H9 (cell line): ENCODE measurements around the gene RERE. TPM values are rescaled to one million over a fixed set of nuclear protein-coding genes. Genes with fewer than 3 reads are reported as not detected.
A peak's percentile ranks its signal among the peaks of the same experiment; 100 is the strongest.

ENCODE experiments used
- DNase-seq: peaks from one replicate; pipeline ENCODE4 v3.0.0-alpha.2; 2017
- H2AFZ ChIP-seq: one replicate; pipeline ENCODE4 v1.6.1; 2013; ENCODE audit warnings: mild to moderate bottlenecking, low read length, control low read depth, moderate library complexity
- H2AK5ac ChIP-seq: 2 replicates; pipeline ENCODE4 v1.6.1; 2013; ENCODE audit warnings: low read length, control low read depth, mixed read lengths; ENCODE audit not compliant: insufficient read length
- H2BK120ac ChIP-seq: one replicate; pipeline ENCODE4 v1.6.1; 2013; ENCODE audit warnings: low read depth, mild to moderate bottlenecking, low read length, control low read depth, inconsistent platforms; ENCODE audit not compliant: poor library complexity, severe bottlenecking
- H2BK12ac ChIP-seq: 2 replicates; pipeline ENCODE4 v1.6.1; 2013; ENCODE audit warnings: low read length, control low read depth, mixed read lengths, low read depth; ENCODE audit not compliant: insufficient read length
- H2BK15ac ChIP-seq: 2 replicates; pipeline ENCODE4 v1.6.1; 2013; ENCODE audit warnings: low read depth, low read length, control low read depth
- H2BK20ac ChIP-seq: one replicate; pipeline ENCODE4 v1.6.1; 2013; ENCODE audit warnings: low read depth, mild to moderate bottlenecking, low read length, control low read depth, inconsistent platforms; ENCODE audit not compliant: poor library complexity, severe bottlenecking
- H2BK5ac ChIP-seq: 2 replicates; pipeline ENCODE4 v1.6.1; 2013; ENCODE audit warnings: low read length, control low read depth, mixed read lengths; ENCODE audit not compliant: insufficient read length
- H3K14ac ChIP-seq: 2 replicates; pipeline ENCODE4 v1.6.1; 2013; ENCODE audit warnings: low read length, control low read depth; ENCODE audit not compliant: insufficient read depth
- H3K18ac ChIP-seq: 2 replicates; pipeline ENCODE4 v1.6.1; 2013; ENCODE audit warnings: low read depth, mild to moderate bottlenecking, mixed read lengths, low read length, control low read depth; ENCODE audit not compliant: insufficient read length
- H3K23ac ChIP-seq: 2 replicates; pipeline ENCODE4 v1.6.1; 2013; ENCODE audit warnings: low read length, control low read depth, mixed read lengths, low read depth; ENCODE audit not compliant: insufficient read length
- H3K23me2 ChIP-seq: 2 replicates; pipeline ENCODE4 v1.6.1; 2013; ENCODE audit warnings: low read depth, mild to moderate bottlenecking, mixed read lengths, low read length, control low read depth; ENCODE audit not compliant: insufficient read length, poor library complexity, severe bottlenecking
- H3K27ac ChIP-seq: 2 replicates; pipeline ENCODE4 v1.5.1; 2013; ENCODE audit warnings: low read length, control low read depth, mixed read lengths, low read depth; ENCODE audit not compliant: insufficient read length
- H3K27me3 ChIP-seq: 2 replicates; pipeline ENCODE4 v1.6.1; 2013; ENCODE audit warnings: low read length, control low read depth, inconsistent platforms; ENCODE audit not compliant: insufficient read depth
- H3K4ac ChIP-seq: 2 replicates; pipeline ENCODE4 v1.6.1; 2013; ENCODE audit warnings: low read depth, mild to moderate bottlenecking, control low read depth, inconsistent platforms, low read length, moderate library complexity
- H3K4me1 ChIP-seq: 2 replicates; pipeline ENCODE4 v1.6.1; 2013; ENCODE audit warnings: low read length, control low read depth, inconsistent platforms; ENCODE audit not compliant: insufficient read depth
- H3K4me2 ChIP-seq: 2 replicates; pipeline ENCODE4 v1.6.1; 2013; ENCODE audit warnings: low read length, control low read depth, mixed read lengths; ENCODE audit not compliant: insufficient read length, insufficient read depth
- H3K56ac ChIP-seq: 2 replicates; pipeline ENCODE4 v1.6.1; 2013; ENCODE audit warnings: low read depth, mild to moderate bottlenecking, mixed read lengths, low read length, control low read depth; ENCODE audit not compliant: insufficient read length
- H3K79me1 ChIP-seq: 2 replicates; pipeline ENCODE4 v1.6.1; 2013; ENCODE audit warnings: low read depth, mild to moderate bottlenecking, moderate library complexity, low read length, control low read depth, inconsistent platforms; ENCODE audit not compliant: insufficient read depth, poor library complexity, severe bottlenecking
- H3K79me2 ChIP-seq: 2 replicates; pipeline ENCODE4 v1.6.1; 2013; ENCODE audit warnings: low read length, control low read depth, inconsistent platforms; ENCODE audit not compliant: insufficient read depth
- H3K9ac ChIP-seq: 2 replicates; pipeline ENCODE4 v1.6.1; 2013; ENCODE audit warnings: low read length, control low read depth, mixed read lengths; ENCODE audit not compliant: insufficient read length; ENCODE audit errors: extremely low read depth
- H3K9me3 ChIP-seq: one replicate; pipeline ENCODE4 v1.6.1; 2013; ENCODE audit warnings: low read depth, low read length, inconsistent platforms; ENCODE audit not compliant: control insufficient read depth
- H3T11ph ChIP-seq: one replicate; pipeline ENCODE4 v1.6.1; 2013; ENCODE audit warnings: mild to moderate bottlenecking, low read length, control low read depth, inconsistent platforms
- H4K20me1 ChIP-seq: one replicate; pipeline ENCODE4 v1.6.1; 2013; ENCODE audit not compliant: control insufficient read depth, insufficient read length, insufficient read depth
- H4K5ac ChIP-seq: 2 replicates; pipeline ENCODE4 v1.6.1; 2013; ENCODE audit warnings: low read depth, mild to moderate bottlenecking, mixed read lengths, low read length, control low read depth; ENCODE audit not compliant: insufficient read length
- H4K8ac ChIP-seq: replicated peaks from 2 replicates; pipeline ENCODE4 v1.6.1; 2013; ENCODE audit warnings: low read length, control low read depth, mixed read lengths, low read depth; ENCODE audit not compliant: insufficient read length
- H4K91ac ChIP-seq: 2 replicates; pipeline ENCODE4 v1.6.1; 2013; ENCODE audit warnings: low read depth, mild to moderate bottlenecking, moderate library complexity, mixed read lengths, low read length, control low read depth; ENCODE audit not compliant: insufficient read length
- H3K27ac Mint-ChIP-seq, 3 experiments: 2 replicates in 2 of 3; 3 replicates in 1 of 3; pipeline ENCODE4 v1.8.0; 2020 to 2021; ENCODE audit warnings: mixed read lengths in 3 of 3, mild to moderate bottlenecking in 1 of 3, moderate library complexity in 1 of 3
- H3K27me3 Mint-ChIP-seq: 2 replicates; pipeline ENCODE4 v1.8.0; 2021; ENCODE audit warnings: low read depth, mild to moderate bottlenecking, moderate library complexity, mixed read lengths
- H3K36me3 Mint-ChIP-seq, 3 experiments: 2 replicates in 2 of 3; 3 replicates in 1 of 3; pipeline ENCODE4 v1.8.0; 2020 to 2021; ENCODE audit warnings: low read depth in 3 of 3, mixed read lengths in 3 of 3; ENCODE audit not compliant: insufficient read depth in 1 of 3
- H3K4me1 Mint-ChIP-seq, 2 experiments: 2 replicates each; pipeline ENCODE4 v1.8.0; 2020; ENCODE audit warnings: mixed read lengths in 2 of 2
- H3K4me3 Mint-ChIP-seq, 2 experiments: 2 replicates in 1 of 2; 3 replicates in 1 of 2; pipeline ENCODE4 v1.8.0; 2020 to 2021; ENCODE audit warnings: mild to moderate bottlenecking in 2 of 2, mixed read lengths in 2 of 2, moderate library complexity in 1 of 2
- H3K9me3 Mint-ChIP-seq, 2 experiments: 2 replicates in 1 of 2; 3 replicates in 1 of 2; pipeline ENCODE4 v1.8.0; 2020; ENCODE audit warnings: mild to moderate bottlenecking in 2 of 2, mixed read lengths in 2 of 2, moderate library complexity in 1 of 2
- WGBS: extraction: QIAGEN DNeasy Blood & Tissue Kit; methylation state at CpG from one replicate; pipeline ENCODE4 v1.1.7; 2013; ENCODE audit warnings: missing lambda C conversion rate, low lambda C conversion rate, mixed read lengths; ENCODE audit not compliant: insufficient read length; ENCODE audit errors: extremely low coverage; 5-methylcytosine and 5-hydroxymethylcytosine counted together
- total RNA-seq: library from RNA; stranded (reverse); gene quantifications from 2 replicates; pipeline ENCODE4 v1.2.1, GENCODE V29; 2021
- TF ChIP-seq, protein P1 (sequence below): fragments of 200-600 bp; sonication (generic); conservative IDR thresholded peaks from 3 replicates; pipeline ENCODE4 v1.8.0; 2021; ENCODE audit warnings: antibody characterized with exemption, mild to moderate bottlenecking

RERE gene
- total RNA-seq, 1 experiment from 2014 or later, result 103 TPM

DNA sequence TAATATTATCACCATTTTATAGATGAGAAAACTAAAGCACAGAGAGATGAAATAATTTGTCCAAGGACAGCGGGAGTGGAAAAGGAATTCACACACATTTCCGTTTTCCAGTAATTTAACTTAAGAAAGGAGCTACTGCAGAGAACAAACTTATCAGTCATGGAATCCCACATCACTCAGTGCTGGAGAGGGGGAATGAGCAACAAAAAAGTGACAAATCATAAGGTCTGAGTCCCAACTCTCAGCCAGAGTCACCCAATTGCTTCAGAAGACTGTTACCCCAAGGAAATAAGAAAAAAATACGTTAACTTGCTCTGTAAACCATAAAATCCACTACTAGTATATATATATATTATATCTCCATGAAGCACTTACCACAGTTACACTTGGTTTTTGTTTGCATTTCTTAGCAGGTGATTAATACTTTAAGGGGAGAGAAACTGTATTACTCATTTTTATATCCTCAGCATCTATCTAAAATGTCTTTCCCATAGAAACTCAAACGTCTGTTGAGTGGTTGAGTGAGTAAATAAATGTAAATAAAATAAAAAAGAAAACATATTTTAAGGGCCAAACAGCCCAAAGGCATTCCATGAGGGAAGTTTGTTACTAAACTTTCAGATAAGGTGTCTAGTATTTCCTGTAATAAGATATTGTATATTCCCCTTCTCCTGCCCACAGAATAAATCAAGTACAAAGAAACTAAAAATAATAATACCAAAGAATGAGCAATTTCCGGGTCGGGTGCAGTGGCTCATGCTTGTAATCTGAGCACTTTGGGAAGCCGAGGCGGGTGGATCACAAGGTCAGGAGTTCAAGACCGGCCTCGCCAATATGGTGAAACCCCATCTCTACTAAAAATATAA lies 422.8 kb downstream of the RERE start:
- Histone ChIP-seq H2BK15ac (no peak overlapping the region), H3K27me3 (no peaks in the 10 kb centered on the region), H3K9ac (no peak overlapping the region), H2BK120ac (no peak overlapping the region), H3K23me2 (no peaks in the 10 kb centered on the region), H3T11ph (no peak overlapping the region), H4K5ac (no peak overlapping the region), H2AFZ (no peak overlapping the region), H4K91ac (no peak overlapping the region), H3K4ac (no peak overlapping the region), H3K9me3 (no peaks in the 10 kb centered on the region), H3K4me2 (no peak overlapping the region), H2BK20ac (no peak overlapping the region), H4K20me1 (no peaks in the 10 kb centered on the region), H3K79me2 (peaks cover 4% of the 10 kb centered on the region; the same call in 1 of the 2 replicates), H2BK5ac (no peak overlapping the region), H3K79me1 (peaks cover 5% of the 10 kb centered on the region), H3K14ac (no peak overlapping the region), H3K23ac (no peak overlapping the region), H3K18ac (no peak overlapping the region), H4K8ac (no peak overlapping the region), H3K4me1 (peaks cover 23% of the 10 kb centered on the region), H2BK12ac (no peak overlapping the region), H2AK5ac (no peak overlapping the region), H3K27ac (no peak overlapping the region), H3K56ac (no peak overlapping the region)
- TF ChIP-seq, protein P1, sequence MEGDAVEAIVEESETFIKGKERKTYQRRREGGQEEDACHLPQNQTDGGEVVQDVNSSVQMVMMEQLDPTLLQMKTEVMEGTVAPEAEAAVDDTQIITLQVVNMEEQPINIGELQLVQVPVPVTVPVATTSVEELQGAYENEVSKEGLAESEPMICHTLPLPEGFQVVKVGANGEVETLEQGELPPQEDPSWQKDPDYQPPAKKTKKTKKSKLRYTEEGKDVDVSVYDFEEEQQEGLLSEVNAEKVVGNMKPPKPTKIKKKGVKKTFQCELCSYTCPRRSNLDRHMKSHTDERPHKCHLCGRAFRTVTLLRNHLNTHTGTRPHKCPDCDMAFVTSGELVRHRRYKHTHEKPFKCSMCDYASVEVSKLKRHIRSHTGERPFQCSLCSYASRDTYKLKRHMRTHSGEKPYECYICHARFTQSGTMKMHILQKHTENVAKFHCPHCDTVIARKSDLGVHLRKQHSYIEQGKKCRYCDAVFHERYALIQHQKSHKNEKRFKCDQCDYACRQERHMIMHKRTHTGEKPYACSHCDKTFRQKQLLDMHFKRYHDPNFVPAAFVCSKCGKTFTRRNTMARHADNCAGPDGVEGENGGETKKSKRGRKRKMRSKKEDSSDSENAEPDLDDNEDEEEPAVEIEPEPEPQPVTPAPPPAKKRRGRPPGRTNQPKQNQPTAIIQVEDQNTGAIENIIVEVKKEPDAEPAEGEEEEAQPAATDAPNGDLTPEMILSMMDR, result no peak
- Mint-ChIP-seq H3K36me3 (peaks cover 6 to 8% (median 7%) of the 10 kb centered on the region in 3 experiments; a peak in 4 of 7 replicates), H3K9me3 (no peaks in the 10 kb centered on the region), H3K27ac (peak overlapping the region in 1 of 3 experiments; percentile 84; a peak in 2 of 7 replicates), H3K27me3 (no peaks in the 10 kb centered on the region; the same call in 1 of the 2 replicates), H3K4me3 (no peak overlapping the region), H3K4me1 (peaks cover 42 to 52% of the 10 kb centered on the region in 2 experiments)
- DNase-seq, result no peak
- WGBS, result no CpG with 5 or more reads among the region's 10 CpGs
